ENCODE measurements around the gene TMED3.

- TF ChIP-seq POLR2A (IDR thresholded peaks at IDR 0.05; ENCODE audit: low read length) (no peak), GATA1 (IDR thresholded peaks at IDR 0.05; ENCODE audit: low read depth, low read length) (no peak)
Measured at GRCh38 chr15:79292011-79292410, 18.9 kb upstream of the TMED3 start.
